Keratinocyte (primary cell): Measurements from ENCODE around the gene RAB21.

Experiments used
- CTCF ChIP-seq, 3 experiments: IDR thresholded peaks in 1 of 3; conservative IDR thresholded peaks in 1 of 3; optimal IDR thresholded peaks in 1 of 3; 2 replicates in 2 of 3; 3 replicates in 1 of 3; pipeline versions ENCODE3 to v1.5.1; 2011; ENCODE audit warnings: low read length in 3 of 3, mild to moderate bottlenecking in 3 of 3, moderate library complexity in 2 of 3, control low read depth in 1 of 3, inconsistent platforms in 1 of 3; ENCODE audit not compliant: insufficient read depth in 2 of 3; ENCODE audit errors: extremely low read depth in 1 of 3
- EZH2 ChIP-seq: IDR thresholded peaks from one replicate; pipeline ENCODE4 v1.6.1; 2012; ENCODE audit warnings: inconsistent platforms, mild to moderate bottlenecking, low read length, moderate library complexity

- TF ChIP-seq CTCF (optimal IDR thresholded peaks at IDR 0.05 in 1 of 3, IDR thresholded peaks at IDR 0.05 in 1 of 3, conservative IDR thresholded peaks at IDR 0.05 in 1 of 3; ENCODE audit: extremely low read depth in 1 of 3, insufficient read depth in 2 of 3, low read length in 3 of 3) (no peak), EZH2 (no peak)
Observed at GRCh38 chr12:71742998-71743397, 11.7 kb upstream of the RAB21 start.
